Posterior cingulate gyrus (tissue), 11 donors: Measurements from ENCODE around the gene SLC1A7.
A peak's percentile ranks its signal among the peaks of the same experiment; 100 is the strongest.

Experiments
- DNase-seq, 10 donors: peaks; one replicate each; pipeline versions ENCODE4 v3.0.0 to v3.0.0-alpha.2; 2020 to 2021; ENCODE audit warnings: mixed read lengths in 3 of 10
- intact Hi-C: fragments of 100-400 bp; cut with DNase I; formaldehyde crosslinking; loops from one replicate; pipeline ENCODE4 v1.15.1; 2023

The SLC1A7 gene

GRCh38 chr1:53068314-53069099 lies 73.9 kb downstream of the SLC1A7 start:
- peak in 6 of 10 donors; percentile 5 to 66 (median 23) for DNase-seq
- intact Hi-C loops = no loop called here

GRCh38 chr1:53067886-53068285 lies 74.6 kb downstream of the SLC1A7 start:
- intact Hi-C loops = no loop called here

GRCh38 chr1:53066891-53067738 lies 75.3 kb downstream of the SLC1A7 start:
- peak in 4 of 10 donors; percentile 2 to 65 (median 34) for DNase-seq
- intact Hi-C loops = no loop called here

More at GRCh38 chr1:53067886-53068285, 74.6 kb downstream of the SLC1A7 start:
- DNase-seq = peak in 1 of 10 donors; percentile 28

GRCh38 chr1:53066488-53066887 lies 76.0 kb downstream of the SLC1A7 start:
- peak in 3 of 10 donors; percentile 2 to 56 (median 12) for DNase-seq
- intact Hi-C loops = no loop called here

GRCh38 chr1:53065391-53065790 lies 77.0 kb downstream of the SLC1A7 start:
- intact Hi-C loops = no loop called here
- peak in 2 of 10 donors; percentile 41 to 67 for DNase-seq

- DNase-seq = peak in 2 of 10 donors; percentile 17 to 47
- intact Hi-C loops = no loop called here
These were observed 78.5 kb downstream of the SLC1A7 start for GRCh38 chr1:53063744-53064515.

GRCh38 chr1:53062708-53063591 lies 79.5 kb downstream of the SLC1A7 start:
- DNase-seq = peak in 2 of 10 donors; percentile 70 to 75
- intact Hi-C loops = no loop called here

- intact Hi-C loops = no loop called here
- DNase-seq = peak in 2 of 10 donors; percentile 87
These were observed 80.4 kb downstream of the SLC1A7 start, which contains the start of gene PODN for GRCh38 chr1:53061859-53062707. Gene PODN, plus strand, starts transcription at chr1:53062213. Its CDS starts 7,643 bp downstream, at chr1:53069856.

- intact Hi-C loops = no loop called here
- peak in 2 of 10 donors; percentile 68 to 76 for DNase-seq
These were observed 81.1 kb downstream of the SLC1A7 start for GRCh38 chr1:53061123-53061858.

GRCh38 chr1:53060579-53060978 lies 81.9 kb downstream of the SLC1A7 start:
- intact Hi-C loops = no loop called here
- DNase-seq = no peak

GRCh38 chr1:53057127-53057526 lies 85.3 kb downstream of the SLC1A7 start:
- intact Hi-C loops = no loop called here

GRCh38 chr1:53051676-53052075 lies 90.8 kb downstream of the SLC1A7 start:
- no peak for DNase-seq
- intact Hi-C loops = no loop called here

More at GRCh38 chr1:53057127-53057526, 85.3 kb downstream of the SLC1A7 start:
- DNase-seq = no peak

- intact Hi-C loops = no loop called here
- DNase-seq = no peak
These were observed 92.1 kb downstream of the SLC1A7 start for GRCh38 chr1:53050310-53050709.

- intact Hi-C loops = no loop called here
- DNase-seq = no peak
These were observed 92.9 kb downstream of the SLC1A7 start for GRCh38 chr1:53049574-53049967.

GRCh38 chr1:53048960-53049573 lies 93.4 kb downstream of the SLC1A7 start:
- peak in 5 of 10 donors; percentile 44 to 89 (median 48) for DNase-seq
- intact Hi-C loops = no loop called here

GRCh38 chr1:53047737-53048736 lies 94.4 kb downstream of the SLC1A7 start:
- intact Hi-C loops = no loop called here
- no peak for DNase-seq
